ENCODE results near the gene CDKN2A. TPM values are rescaled to one million over a fixed set of nuclear protein-coding genes. Genes with fewer than 3 reads are reported as not detected.

CDKN2A gene
- total and polyA plus RNA-seq, 2 donors (not counting 3 experiments of a cell fraction or from before 2014, with no cell fraction given) = 8.5 to 10.7 TPM

GRCh38 chr9:22010866-22011625 is 16.9 kb upstream of the CDKN2A start:
- no peak overlapping the region for H3K4me3 ChIP-seq (replicated peaks in 1 of 3; ENCODE audit: insufficient read depth in 1 of 3, low read depth in 1 of 3, low read length in 3 of 3)
- dilution Hi-C loops (cut with MboI; ENCODE audit: extremely low pct_ligation_motif_present, low sequenced_read_pairs) (no loop called here), intact Hi-C loops (cut with micrococcal nuclease) (no loop called here)
- no peak overlapping the region for H2AFZ ChIP-seq (ENCODE audit: low read depth, low read length)
- ChIA-PET POLR2A (no interaction called here), CTCF (interaction anchor here (1.0 to 6.0 kb wide), 9 partner anchors 12 to 234 kb away, joined by 4 to 138 read pairs (median 5); no protein-coding TSS in a partner anchor)
- peaks cover 10 to 15% of the 10 kb centered on the region in 2 experiments for H3K27me3 ChIP-seq (ENCODE audit: control insufficient read depth in 2 of 2, insufficient read depth in 2 of 2, low read length in 2 of 2)
- no peak overlapping the region for H3K9ac ChIP-seq (replicated peaks; ENCODE audit: extremely low read depth, insufficient read depth, low read length)
- peaks cover 11% of the 10 kb centered on the region for H3K4me1 ChIP-seq (ENCODE audit: control insufficient read depth, extremely low read depth, insufficient read depth, low read length)
- BruUV-seq (replicated peaks) = no TSS peak
- no peaks in the 10 kb centered on the region for H3K36me3 ChIP-seq (ENCODE audit: control insufficient read depth in 2 of 2, extremely low read depth in 1 of 2, insufficient read depth in 2 of 2, low read length in 2 of 2)
- no peak overlapping the region for H3K27ac ChIP-seq (ENCODE audit: insufficient read depth, low read depth, low read length)
- H3K9me1 ChIP-seq (replicated peaks; ENCODE audit: control insufficient read depth, extremely low read depth, insufficient read depth, low read length) = no peaks in the 10 kb centered on the region
- DNase-seq (ENCODE audit: low read depth, low spot score) = peak; percentile 54
- no peaks in the 10 kb centered on the region for H3K9me3 ChIP-seq (replicated peaks; ENCODE audit: control insufficient read depth, insufficient read depth, low read length)
- no peaks in the 10 kb centered on the region for H4K20me1 ChIP-seq (replicated peaks; ENCODE audit: control insufficient read depth, extremely low read depth, insufficient read depth, low read length)
- peak; percentile 85 for FAIRE-seq
- no peak overlapping the region for H3K4me2 ChIP-seq (ENCODE audit: insufficient read depth, low read length)
- TF ChIP-seq POLR2A (IDR thresholded peaks at IDR 0.05; ENCODE audit: low read depth, low read length) (no peak), CTCF (IDR thresholded peaks at IDR 0.05; ENCODE audit: extremely low read depth in 1 of 2, insufficient read depth in 1 of 2, low read depth in 1 of 2, low read length in 2 of 2) (no peak), JUN (IDR thresholded peaks at IDR 0.05; ENCODE audit: borderline replicate concordance, insufficient read depth, insufficient read length, low read depth) (no peak), MAX (IDR thresholded peaks at IDR 0.05; ENCODE audit: insufficient read depth, insufficient read length) (no peak), MYC (IDR thresholded peaks at IDR 0.05; ENCODE audit: low read depth, low read length) (no peak), GATA2 (IDR thresholded peaks at IDR 0.05; ENCODE audit: insufficient read depth, insufficient read length, low read depth, low read length) (no peak), FOS (IDR thresholded peaks at IDR 0.05; ENCODE audit: borderline replicate concordance, insufficient read depth, low read length) (no peak), EZH2 (IDR thresholded peaks at IDR 0.05; ENCODE audit: borderline replicate concordance, low read depth, low read length, severe bottlenecking) (no peak), POLR2AphosphoS5 (IDR thresholded peaks at IDR 0.05; ENCODE audit: insufficient read depth, low read depth, low read length) (no peak)
- H3K79me2 ChIP-seq (ENCODE audit: control insufficient read depth, insufficient read depth, low read length) = no peaks in the 10 kb centered on the region

Measured in endothelial cell of umbilical vein (primary cell).